ENCODE measurements around the gene MRPS12.

MRPS12 gene

GRCh38 chr19:38899447-38900201 lies 31.1 kb upstream of the MRPS12 start, which contains the start of the genes NFKBIB and SIRT2:
Gene NFKBIB, plus strand, starts transcription at chr19:38899969. Its CDS starts 64 bp downstream, at chr19:38900033.
Gene SIRT2, minus strand, starts transcription at chr19:38899618. Its CDS starts 97 bp downstream, at chr19:38899521.
- ATAC-seq: peak; percentile 97
- TF ChIP-seq PATZ1 (CRISPR knock-in tag; IDR thresholded peaks at IDR 0.05; ENCODE audit: borderline replicate concordance) (peak; percentile 87; the same call in 1 of the 2 replicates), RARB (CRISPR knock-in tag; IDR thresholded peaks at IDR 0.05) (no peak), CREB5 (CRISPR knock-in tag; IDR thresholded peaks at IDR 0.05; ENCODE audit: low read depth) (no peak), POU6F1 (CRISPR knock-in tag; IDR thresholded peaks at IDR 0.05; ENCODE audit: borderline replicate concordance, low read depth) (no peak), PPARA (CRISPR knock-in tag; IDR thresholded peaks at IDR 0.05; ENCODE audit: borderline replicate concordance) (no peak), ISL1 (CRISPR knock-in tag; IDR thresholded peaks at IDR 0.05) (no peak), CSRNP3 (CRISPR knock-in tag; IDR thresholded peaks at IDR 0.05) (no peak), TSHZ2 (CRISPR knock-in tag; IDR thresholded peaks at IDR 0.05) (0 out of 2 replicates have a peak, but pooled peaks have one; percentile 68)

GRCh38 chr19:38900202-38900629 lies 30.5 kb upstream of the MRPS12 start:
- TF ChIP-seq ZNF70 (CRISPR knock-in tag; IDR thresholded peaks at IDR 0.05) (peak; percentile 47; the same call in 1 of the 2 replicates), ZFP3 (CRISPR knock-in tag; IDR thresholded peaks at IDR 0.05) (no peak)
- no peak for ATAC-seq

GRCh38 chr19:38900743-38901190 lies 30.0 kb upstream of the MRPS12 start:
- no peak for TF ChIP-seq PATZ1 (CRISPR knock-in tag; IDR thresholded peaks at IDR 0.05; ENCODE audit: borderline replicate concordance)
- TF ChIP-seq POU6F1 (CRISPR knock-in tag; IDR thresholded peaks at IDR 0.05; ENCODE audit: borderline replicate concordance, low read depth): no peak
- TF ChIP-seq RARB (CRISPR knock-in tag; IDR thresholded peaks at IDR 0.05): no peak
- TF ChIP-seq TCF4 (CRISPR knock-in tag; IDR thresholded peaks at IDR 0.05; ENCODE audit: borderline replicate concordance): no peak
- no peak for TF ChIP-seq CSRNP3 (CRISPR knock-in tag; IDR thresholded peaks at IDR 0.05)
- TF ChIP-seq ARNTL (CRISPR knock-in tag; IDR thresholded peaks at IDR 0.05; ENCODE audit: borderline replicate concordance, low read depth): no peak
- TF ChIP-seq BACH2 (CRISPR knock-in tag; IDR thresholded peaks at IDR 0.05; ENCODE audit: borderline replicate concordance): no peak
- no peak for TF ChIP-seq PPARA (CRISPR knock-in tag; IDR thresholded peaks at IDR 0.05; ENCODE audit: borderline replicate concordance)
- TF ChIP-seq CREB5 (CRISPR knock-in tag; IDR thresholded peaks at IDR 0.05; ENCODE audit: low read depth): no peak
- TF ChIP-seq CSDC2 (CRISPR knock-in tag; IDR thresholded peaks at IDR 0.05): no peak
- no peak for TF ChIP-seq OSR1 (CRISPR knock-in tag; IDR thresholded peaks at IDR 0.05)
- TF ChIP-seq ZFP30 (CRISPR knock-in tag; IDR thresholded peaks at IDR 0.05): no peak
- TF ChIP-seq TOX (CRISPR knock-in tag; IDR thresholded peaks at IDR 0.05; ENCODE audit: borderline replicate concordance): no peak
- ATAC-seq: no peak

Measured in SK-N-SH treated with all-trans-retinoic acid at 6 μM for 48 hours (cell line).